Measurements from ENCODE around the gene VCPKMT.
"Not testable (repeated sequence)": the region's sequence is repeated elsewhere in the genome, so short reads cannot be mapped to it uniquely, and the experiment has no call there.

- TF ChIP-seq CTCF, POLR2A (IDR thresholded peaks at IDR 0.05): not testable (repeated sequence)
Observed at GRCh38 chr14:50073663-50074062, 42.7 kb downstream of the VCPKMT start.

Measured in uterus (tissue), 2 donors.